GM19467 (cell line): ENCODE data around the gene GRID1.

ENCODE experiments used
- ATAC-seq: cut with Tn5 transposase; IDR thresholded peaks from one replicate; pipeline ENCODE4 v1.9.1; 2021; ENCODE audit warnings: mild to moderate bottlenecking, moderate library complexity; ENCODE audit not compliant: unreplicated experiment

GRID1 gene

DNA sequence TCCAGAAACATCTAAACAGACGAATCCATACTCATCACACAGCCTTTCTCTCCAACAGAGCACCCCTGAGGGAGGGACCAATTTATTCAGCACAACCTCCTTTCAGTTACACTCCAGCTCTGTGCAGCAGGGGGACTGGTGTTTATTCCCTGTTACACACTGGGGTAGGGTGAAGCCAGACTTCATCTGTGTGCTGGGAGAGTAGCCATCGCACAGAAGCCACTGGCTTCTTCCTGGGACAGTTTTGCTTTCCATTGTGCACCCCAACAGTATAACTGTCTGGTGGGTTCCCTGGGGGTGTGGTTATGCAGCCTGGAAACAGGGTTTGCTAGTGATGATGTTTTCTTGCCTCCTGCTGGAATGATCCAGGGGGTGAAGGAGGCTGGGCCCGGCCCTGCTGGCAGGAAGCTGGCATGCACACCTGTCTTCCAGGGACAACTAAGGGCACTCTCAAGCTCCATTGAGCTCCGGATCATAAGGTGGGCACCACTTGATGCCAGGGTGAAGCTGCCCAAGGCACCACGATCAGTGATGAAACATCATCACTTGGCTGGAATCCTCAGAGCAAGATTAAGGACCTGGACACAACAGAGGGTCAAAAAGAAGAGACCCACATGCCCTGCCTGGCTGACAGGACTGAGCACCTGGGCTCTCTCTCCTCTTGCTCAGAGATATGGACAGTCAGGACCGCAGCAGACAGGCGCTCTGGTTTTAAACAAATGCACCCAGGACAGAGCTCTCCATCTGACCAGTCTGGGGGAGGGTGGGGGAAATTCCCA lies 293.2 kb downstream of the GRID1 start:
- no peak for ATAC-seq

GRCh38 chr10:86072413-86072812 lies 294.2 kb downstream of the GRID1 start:
- no peak for ATAC-seq

GRCh38 chr10:86071758-86072157 lies 294.8 kb downstream of the GRID1 start:
- ATAC-seq: no peak

- ATAC-seq: no peak
Observed at GRCh38 chr10:86071145-86071544, 295.4 kb downstream of the GRID1 start.

DNA sequence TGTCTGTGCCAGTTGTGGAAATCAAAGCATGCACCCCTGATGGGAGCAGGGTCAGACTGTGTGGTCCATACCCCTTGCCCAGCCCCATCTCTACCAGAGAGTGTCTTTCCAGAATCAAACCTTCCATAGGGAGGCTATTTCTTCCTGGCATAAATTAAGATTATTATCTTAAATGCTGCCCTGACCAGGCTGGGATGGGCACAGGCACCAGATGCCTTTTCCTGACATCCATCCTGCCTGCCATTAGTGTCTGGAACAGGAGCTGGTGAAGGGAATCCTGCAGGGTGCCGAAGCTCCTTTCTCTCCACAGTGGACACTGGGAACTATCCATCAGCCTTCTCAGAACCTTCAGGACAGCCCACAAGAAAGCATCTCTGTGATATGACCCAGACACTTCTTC lies 296.3 kb downstream of the GRID1 start:
- ATAC-seq: no peak

DNA sequence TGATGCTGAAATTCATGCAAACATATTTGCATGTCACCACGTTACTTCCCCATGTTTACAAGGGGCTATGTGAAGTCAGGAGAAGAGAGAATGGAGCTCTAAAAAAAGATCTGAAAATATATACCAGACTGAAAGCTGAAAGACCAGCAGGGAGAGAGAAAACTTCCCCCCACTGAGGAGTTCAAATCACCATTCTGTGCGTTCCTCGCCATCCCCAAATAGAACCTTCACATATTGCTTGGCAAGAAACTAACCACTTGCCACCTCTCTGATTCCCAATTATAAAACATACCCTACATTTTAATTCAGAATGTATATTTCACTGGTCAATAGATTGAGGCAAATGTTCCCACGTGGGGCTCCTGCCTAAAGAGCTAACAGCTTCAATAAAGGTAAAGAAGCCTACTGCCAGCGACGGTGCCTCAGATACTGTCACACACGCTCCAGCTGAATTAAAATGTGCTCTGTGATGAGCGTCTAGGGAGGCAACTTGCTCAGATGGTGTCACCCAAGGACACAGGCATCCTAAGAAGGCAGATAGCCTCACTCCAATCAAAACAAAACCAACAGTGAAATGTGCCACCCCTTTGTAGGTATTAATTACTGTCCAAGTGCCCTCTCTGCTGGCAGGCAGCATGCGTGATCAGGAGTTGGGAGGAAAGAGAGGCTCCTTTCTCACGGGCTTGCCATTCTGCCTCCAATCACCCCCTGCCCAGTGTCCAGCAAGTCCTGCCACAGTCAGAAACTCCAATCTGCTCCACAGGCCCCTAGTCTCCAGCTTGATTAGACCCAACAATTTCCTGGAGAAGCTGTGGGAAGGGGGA lies 298.2 kb downstream of the GRID1 start:
- no peak for ATAC-seq

- ATAC-seq: no peak
Observed at GRCh38 chr10:86067436-86068050, 299.1 kb downstream of the GRID1 start.

- ATAC-seq: no peak
Observed at GRCh38 chr10:86066696-86067095, 299.9 kb downstream of the GRID1 start.

- no peak for ATAC-seq
Observed at GRCh38 chr10:86065711-86066251, 300.8 kb downstream of the GRID1 start.

GRCh38 chr10:86064931-86065662 lies 301.5 kb downstream of the GRID1 start:
- ATAC-seq: no peak

DNA sequence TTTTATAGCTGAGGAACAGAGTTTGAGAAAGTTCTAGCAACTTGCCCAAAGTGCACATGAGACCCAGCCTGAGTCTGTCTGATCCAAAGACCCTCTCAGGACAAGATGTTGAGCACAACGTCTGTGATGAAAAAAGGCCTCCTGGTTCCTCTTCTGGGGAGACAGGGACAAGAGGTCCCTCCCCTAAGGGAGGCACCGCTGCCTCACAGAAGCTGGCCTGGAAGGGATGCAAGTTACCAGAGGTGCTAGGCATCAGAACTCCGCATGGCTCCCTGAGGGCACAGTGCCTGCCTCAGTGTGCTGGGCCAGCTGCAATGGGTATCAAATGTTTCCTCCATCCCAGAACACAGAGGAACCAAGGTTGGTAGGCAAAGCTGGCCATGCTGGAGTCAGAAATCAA lies 302.4 kb downstream of the GRID1 start:
- ATAC-seq: no peak

GRCh38 chr10:86063341-86063740 lies 303.3 kb downstream of the GRID1 start:
- no peak for ATAC-seq

DNA sequence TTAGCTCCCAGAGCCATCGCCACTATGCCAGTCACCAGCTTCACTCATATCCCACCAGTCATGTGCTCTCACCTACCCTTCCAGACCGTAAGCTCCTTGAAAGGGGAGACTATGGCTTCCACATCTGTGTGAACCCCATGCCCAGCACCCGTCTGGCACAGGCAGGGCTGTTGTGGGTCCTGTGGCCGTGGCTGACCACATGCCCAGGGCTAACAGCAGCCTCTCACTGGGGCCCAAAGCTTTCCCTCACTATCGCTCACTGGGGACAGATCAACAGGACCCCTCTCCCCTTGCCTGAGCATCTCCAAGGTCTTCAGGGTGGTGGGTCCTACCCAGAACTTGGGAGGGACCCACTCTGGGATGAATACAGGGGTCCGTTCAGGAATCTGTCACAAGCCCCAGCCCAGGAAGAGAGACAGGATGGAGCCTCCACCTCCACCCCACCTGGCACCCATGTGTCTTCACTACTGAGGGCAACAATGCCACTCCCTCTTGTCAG lies 303.9 kb downstream of the GRID1 start:
- no peak for ATAC-seq

- ATAC-seq: no peak
Observed at GRCh38 chr10:86062198-86062550, 304.4 kb downstream of the GRID1 start.

DNA sequence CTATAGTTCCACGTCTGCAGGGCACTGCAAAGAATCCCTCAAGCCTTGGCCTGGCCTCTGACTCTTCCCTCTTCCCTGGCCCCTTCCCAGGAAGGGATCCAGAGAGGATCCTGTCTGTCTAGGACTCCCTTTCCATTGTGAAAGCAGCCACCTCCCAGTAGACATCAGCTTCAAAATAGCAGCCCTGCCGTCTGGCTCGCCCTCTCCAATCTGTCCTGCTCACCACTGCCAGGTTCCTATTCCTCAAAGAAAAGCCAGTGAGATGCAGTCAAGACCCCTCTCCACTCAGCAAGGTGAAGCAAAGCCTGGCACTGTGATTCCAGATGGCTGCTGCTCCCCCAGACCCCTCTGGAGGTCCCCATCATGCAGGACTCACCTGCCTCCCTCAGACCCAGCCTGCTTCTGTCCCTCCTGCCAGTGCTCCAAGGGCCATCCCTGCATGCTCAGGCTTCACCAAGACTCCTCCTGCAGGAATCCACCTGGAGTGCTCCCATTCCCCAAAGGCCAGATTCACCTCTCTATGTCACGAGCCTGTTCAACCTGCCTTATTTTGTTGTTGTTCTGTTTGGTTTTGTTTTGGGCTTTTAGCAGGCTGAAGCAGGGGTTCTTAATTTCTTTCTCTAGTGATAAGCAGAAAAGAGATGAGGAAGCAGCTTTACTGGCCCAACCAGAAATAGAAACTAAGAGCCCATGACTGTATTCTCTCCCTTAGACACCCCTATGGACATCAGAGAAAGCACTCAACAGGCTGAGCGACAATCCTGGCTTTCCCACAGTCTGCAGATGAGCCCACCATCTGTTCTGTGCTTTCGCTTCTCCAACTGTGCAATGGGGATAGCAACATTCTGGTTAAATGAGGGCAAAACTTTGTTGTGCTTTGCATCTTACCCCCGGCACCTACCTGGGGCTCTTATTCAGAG lies 305.1 kb downstream of the GRID1 start:
- no peak for ATAC-seq

DNA sequence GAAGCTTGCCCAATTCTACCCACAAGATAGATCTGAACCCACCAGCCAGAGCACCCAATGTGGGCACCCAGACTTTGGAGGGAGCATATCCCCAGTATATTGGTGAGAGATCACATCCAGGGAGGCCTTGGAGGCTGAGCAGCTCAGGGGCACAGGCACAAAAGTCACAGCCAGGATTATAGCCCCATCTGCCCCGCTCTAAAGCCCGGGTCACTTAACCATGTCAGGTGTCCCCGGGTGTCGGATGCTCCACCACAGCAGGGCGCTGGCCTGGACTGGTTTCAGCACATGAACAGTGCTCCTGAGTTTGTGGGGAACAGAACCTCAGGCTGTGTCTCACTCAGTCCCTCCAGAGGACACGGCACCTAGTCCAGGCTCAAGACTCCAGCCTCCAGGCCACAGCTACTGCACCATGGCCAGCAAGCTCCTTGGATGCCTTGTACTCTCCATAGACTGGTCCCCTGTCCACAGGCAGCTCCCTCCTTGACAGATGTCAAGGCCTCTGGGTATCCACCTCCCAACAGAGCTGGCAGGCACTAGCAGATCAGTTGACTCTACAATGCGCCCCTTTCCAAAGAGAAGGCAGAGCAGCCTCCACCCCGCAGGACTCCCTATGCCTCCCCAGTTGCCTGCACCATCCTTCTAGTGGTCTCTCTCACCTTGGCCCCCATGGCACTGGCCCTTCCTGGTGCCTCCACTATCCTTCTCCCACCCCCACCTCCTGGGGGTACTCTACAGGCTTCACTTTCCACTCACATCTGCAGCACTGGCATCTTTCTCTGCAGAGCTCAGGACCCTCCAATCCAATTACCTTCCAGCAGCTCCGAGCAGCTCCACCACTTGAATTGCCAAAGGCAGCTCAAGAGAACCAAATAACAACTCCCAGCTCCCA lies 306.0 kb downstream of the GRID1 start:
- ATAC-seq: no peak

DNA sequence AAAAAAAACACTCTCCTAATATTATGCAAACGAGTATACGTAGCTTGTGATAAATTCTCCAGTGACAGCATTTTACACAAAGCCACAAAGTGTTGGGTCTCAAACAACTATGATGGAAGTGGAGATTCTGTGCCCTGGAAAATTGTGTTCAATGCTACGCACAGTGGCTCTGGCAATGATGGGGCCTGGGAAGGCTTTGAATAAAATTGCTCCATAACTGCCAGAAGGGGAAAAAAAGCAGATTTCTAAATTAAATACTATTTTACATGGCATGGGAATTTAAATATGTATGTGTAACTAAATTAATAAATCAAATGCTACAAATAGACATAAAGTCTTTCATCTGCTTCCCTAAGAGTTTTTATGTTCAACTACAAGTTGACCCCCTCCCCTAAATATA lies 306.7 kb downstream of the GRID1 start:
- ATAC-seq: no peak

- no peak for ATAC-seq
Observed at GRCh38 chr10:86058964-86059363, 307.6 kb downstream of the GRID1 start.

DNA sequence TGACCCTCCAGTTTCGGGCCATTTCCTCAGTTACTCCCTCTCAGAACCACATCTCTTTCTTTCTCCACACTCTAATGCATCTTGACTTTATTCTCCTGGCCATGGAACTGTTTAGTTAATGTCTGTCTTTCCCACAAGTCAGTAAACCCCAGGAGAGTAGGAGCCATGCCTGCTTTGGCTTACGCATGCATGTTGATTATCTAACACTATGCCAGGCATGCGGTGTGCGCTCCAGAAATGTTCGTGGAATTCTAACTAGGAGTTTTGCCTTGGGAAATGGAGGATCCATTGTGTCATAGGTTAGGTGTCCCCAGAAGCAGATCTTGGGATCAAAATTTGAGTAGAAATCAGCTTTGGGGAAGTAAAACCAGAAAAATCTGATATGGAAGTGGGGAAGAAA lies 308.9 kb downstream of the GRID1 start:
- no peak for ATAC-seq
